ENCODE measurements around the gene CENPA. TPM values are rescaled to one million over a fixed set of nuclear protein-coding genes. Genes with fewer than 3 reads are reported as not detected.
A peak's percentile ranks its signal among the peaks of the same experiment; 100 is the strongest.

CENPA gene
- total and polyA plus RNA-seq, 2 of the 13 experiments (the other 11 are each of a cell fraction or from before 2014, with no cell fraction given) = 28.5 to 38.5 TPM

DNA sequence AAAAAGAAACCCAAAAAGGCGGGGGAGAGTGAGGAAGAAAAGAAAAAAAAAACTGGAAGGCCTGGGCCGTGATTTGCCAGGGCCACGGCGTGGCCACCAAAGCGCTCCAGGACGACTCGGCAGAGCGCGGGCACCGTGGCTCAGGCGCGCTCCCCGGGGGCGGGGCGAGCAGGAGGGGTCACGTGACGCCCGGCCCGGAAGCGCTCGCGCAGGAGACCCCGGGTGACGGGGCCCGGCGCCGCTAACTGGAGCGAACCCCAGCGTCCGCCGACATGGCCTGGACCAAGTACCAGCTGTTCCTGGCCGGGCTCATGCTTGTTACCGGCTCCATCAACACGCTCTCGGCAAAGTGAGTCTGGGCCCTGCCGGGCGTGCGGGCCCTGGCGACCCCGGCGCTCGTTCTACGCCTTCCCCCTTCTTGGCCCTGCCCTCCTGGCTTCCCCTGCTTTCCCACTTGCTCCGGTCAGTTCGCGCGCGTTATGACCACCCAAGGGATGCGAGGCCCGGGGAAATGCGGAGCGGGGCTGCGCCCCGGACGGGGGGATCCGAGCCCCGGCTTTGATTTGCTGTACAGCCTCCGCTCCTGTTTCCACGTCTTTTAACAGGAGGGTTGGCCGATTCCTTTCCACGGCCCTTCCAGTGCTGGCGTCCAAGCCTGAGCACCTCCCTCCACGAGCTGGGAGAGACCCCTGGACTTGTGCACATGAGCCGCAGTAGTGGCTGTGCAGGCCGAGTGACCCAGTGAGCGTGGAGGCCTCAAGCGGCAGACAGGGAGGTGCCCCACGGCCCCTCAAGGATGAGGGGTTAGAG is 21.6 kb upstream of the CENPA start, which contains the start of gene SLC35F6 (continued):
- TF ChIP-seq ZBTB21 (CRISPR knock-in tag; IDR thresholded peaks at IDR 0.05) (no peak), ZNF766 (CRISPR knock-in tag; IDR thresholded peaks at IDR 0.05; ENCODE audit: borderline replicate concordance) (0 out of 2 replicates have a peak, but pooled peaks have one; percentile 51), HMG20B (CRISPR knock-in tag; conservative IDR thresholded peaks at IDR 0.05) (0 out of 2 replicates have a peak, but pooled peaks have one; percentile 16), THYN1 (CRISPR knock-in tag; IDR thresholded peaks at IDR 0.05; ENCODE audit: borderline replicate concordance, low read depth) (no peak), HNRNPH1 (optimal IDR thresholded peaks at IDR 0.05; ENCODE audit: low read depth, low read length) (no peak), FOXJ3 (CRISPR knock-in tag; IDR thresholded peaks at IDR 0.05; ENCODE audit: borderline replicate concordance) (no peak), ESRRA (CRISPR knock-in tag; IDR thresholded peaks at IDR 0.05; ENCODE audit: low read depth) (peak; percentile 21; the same call in 1 of the 2 replicates), ZNF251 (CRISPR knock-in tag; IDR thresholded peaks at IDR 0.05) (no peak), ZFY (CRISPR knock-in tag; IDR thresholded peaks at IDR 0.05) (peak; percentile 96), KMT2B (CRISPR knock-in tag; IDR thresholded peaks at IDR 0.05) (peak; percentile 90), NFATC3 (CRISPR knock-in tag; IDR thresholded peaks at IDR 0.05) (0 out of 2 replicates have a peak, but pooled peaks have one; percentile 79), ISX (CRISPR knock-in tag; conservative IDR thresholded peaks at IDR 0.05) (no peak), ZNF430 (CRISPR knock-in tag; IDR thresholded peaks at IDR 0.05) (no peak), HNF4A (CRISPR knock-in tag; IDR thresholded peaks at IDR 0.05) (no peak), ZNF546 (CRISPR knock-in tag; conservative IDR thresholded peaks at IDR 0.05) (peak; percentile 91), HHEX (CRISPR knock-in tag; IDR thresholded peaks at IDR 0.05) (no peak), ZNF335 (CRISPR knock-in tag; IDR thresholded peaks at IDR 0.05) (0 out of 2 replicates have a peak, but pooled peaks have one; percentile 66), ZBTB7A (CRISPR knock-in tag; IDR thresholded peaks at IDR 0.05) (peak; percentile 84), SKI (IDR thresholded peaks at IDR 0.05; ENCODE audit: partially characterized antibody) (no peak)
- TF ChIP-seq, protein P1, sequence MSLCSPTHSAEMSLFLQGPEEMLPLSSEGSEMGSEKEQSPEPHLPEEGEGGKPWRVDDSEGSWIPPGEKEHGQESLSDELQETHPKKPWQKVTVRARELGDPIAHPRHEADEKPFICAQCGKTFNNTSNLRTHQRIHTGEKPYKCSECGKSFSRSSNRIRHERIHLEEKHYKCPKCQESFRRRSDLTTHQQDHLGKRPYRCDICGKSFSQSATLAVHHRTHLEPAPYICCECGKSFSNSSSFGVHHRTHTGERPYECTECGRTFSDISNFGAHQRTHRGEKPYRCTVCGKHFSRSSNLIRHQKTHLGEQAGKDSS (CRISPR knock-in tag; IDR thresholded peaks at IDR 0.05; ENCODE audit: borderline replicate concordance, low read depth) = no peak; the same call in 1 of the 2 replicates
- TF ChIP-seq, protein P2, sequence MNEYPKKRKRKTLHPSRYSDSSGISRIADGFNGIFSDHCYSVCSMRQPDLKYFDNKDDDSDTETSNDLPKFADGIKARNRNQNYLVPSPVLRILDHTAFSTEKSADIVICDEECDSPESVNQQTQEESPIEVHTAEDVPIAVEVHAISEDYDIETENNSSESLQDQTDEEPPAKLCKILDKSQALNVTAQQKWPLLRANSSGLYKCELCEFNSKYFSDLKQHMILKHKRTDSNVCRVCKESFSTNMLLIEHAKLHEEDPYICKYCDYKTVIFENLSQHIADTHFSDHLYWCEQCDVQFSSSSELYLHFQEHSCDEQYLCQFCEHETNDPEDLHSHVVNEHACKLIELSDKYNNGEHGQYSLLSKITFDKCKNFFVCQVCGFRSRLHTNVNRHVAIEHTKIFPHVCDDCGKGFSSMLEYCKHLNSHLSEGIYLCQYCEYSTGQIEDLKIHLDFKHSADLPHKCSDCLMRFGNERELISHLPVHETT (CRISPR knock-in tag; conservative IDR thresholded peaks at IDR 0.05) = peak; percentile 58; the same call in 1 of the 2 replicates
- TF ChIP-seq, protein P3, sequence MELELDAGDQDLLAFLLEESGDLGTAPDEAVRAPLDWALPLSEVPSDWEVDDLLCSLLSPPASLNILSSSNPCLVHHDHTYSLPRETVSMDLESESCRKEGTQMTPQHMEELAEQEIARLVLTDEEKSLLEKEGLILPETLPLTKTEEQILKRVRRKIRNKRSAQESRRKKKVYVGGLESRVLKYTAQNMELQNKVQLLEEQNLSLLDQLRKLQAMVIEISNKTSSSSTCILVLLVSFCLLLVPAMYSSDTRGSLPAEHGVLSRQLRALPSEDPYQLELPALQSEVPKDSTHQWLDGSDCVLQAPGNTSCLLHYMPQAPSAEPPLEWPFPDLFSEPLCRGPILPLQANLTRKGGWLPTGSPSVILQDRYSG (CRISPR knock-in tag; IDR thresholded peaks at IDR 0.05) = 0 out of 2 replicates have a peak, but pooled peaks have one; percentile 64
- TF ChIP-seq, protein P4, sequence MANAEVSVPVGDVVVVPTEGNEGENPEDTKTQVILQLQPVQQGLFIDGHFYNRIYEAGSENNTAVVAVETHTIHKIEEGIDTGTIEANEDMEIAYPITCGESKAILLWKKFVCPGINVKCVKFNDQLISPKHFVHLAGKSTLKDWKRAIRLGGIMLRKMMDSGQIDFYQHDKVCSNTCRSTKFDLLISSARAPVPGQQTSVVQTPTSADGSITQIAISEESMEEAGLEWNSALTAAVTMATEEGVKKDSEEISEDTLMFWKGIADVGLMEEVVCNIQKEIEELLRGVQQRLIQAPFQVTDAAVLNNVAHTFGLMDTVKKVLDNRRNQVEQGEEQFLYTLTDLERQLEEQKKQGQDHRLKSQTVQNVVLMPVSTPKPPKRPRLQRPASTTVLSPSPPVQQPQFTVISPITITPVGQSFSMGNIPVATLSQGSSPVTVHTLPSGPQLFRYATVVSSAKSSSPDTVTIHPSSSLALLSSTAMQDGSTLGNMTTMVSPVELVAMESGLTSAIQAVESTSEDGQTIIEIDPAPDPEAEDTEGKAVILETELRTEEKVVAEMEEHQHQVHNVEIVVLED (CRISPR knock-in tag; IDR thresholded peaks at IDR 0.05; ENCODE audit: borderline replicate concordance) = peak; percentile 73; the same call in 1 of the 2 replicates
- TF ChIP-seq, protein P5, sequence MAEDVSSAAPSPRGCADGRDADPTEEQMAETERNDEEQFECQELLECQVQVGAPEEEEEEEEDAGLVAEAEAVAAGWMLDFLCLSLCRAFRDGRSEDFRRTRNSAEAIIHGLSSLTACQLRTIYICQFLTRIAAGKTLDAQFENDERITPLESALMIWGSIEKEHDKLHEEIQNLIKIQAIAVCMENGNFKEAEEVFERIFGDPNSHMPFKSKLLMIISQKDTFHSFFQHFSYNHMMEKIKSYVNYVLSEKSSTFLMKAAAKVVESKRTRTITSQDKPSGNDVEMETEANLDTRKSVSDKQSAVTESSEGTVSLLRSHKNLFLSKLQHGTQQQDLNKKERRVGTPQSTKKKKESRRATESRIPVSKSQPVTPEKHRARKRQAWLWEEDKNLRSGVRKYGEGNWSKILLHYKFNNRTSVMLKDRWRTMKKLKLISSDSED (CRISPR knock-in tag; IDR thresholded peaks at IDR 0.05) = peak; percentile 86; the same call in 1 of the 2 replicates

Data from HepG2 (cell line).